Loucy (cell line): ENCODE results near the gene LSM3.

ENCODE experiments used
- H2AFZ ChIP-seq: fragments of 200-600 bp; sonication (generic); 2 replicates; pipeline ENCODE4 v1.6.0; 2016; ENCODE audit warnings: antibody characterized with exemption, mild to moderate bottlenecking, low read length, moderate library complexity
- H3F3A ChIP-seq: fragments of 200-600 bp; 2 replicates; pipeline ENCODE4 v1.6.0; 2016; ENCODE audit warnings: antibody characterized with exemption, low read depth, mild to moderate bottlenecking
- H3K27me3 ChIP-seq: fragments of 200-600 bp; sonication (generic); 2 replicates; pipeline ENCODE4 v1.6.1; 2014; ENCODE audit warnings: low read length, mild to moderate bottlenecking; ENCODE audit not compliant: insufficient read depth, poor library complexity, severe bottlenecking
- H3K36me3 ChIP-seq: fragments of 200-600 bp; sonication (generic); 2 replicates; pipeline ENCODE4 v1.6.1; 2016; ENCODE audit warnings: low read length; ENCODE audit not compliant: insufficient read depth
- H3K4me1 ChIP-seq: fragments of 200-600 bp; sonication (generic); 2 replicates; pipeline ENCODE4 v1.5.1; 2014; ENCODE audit warnings: low read length, mild to moderate bottlenecking; ENCODE audit not compliant: insufficient read depth, poor library complexity, severe bottlenecking
- H3K4me2 ChIP-seq: fragments of 200-600 bp; sonication (generic); 2 replicates; pipeline ENCODE4 v1.6.0; 2014; ENCODE audit warnings: antibody characterized with exemption, low read length, low read depth, mild to moderate bottlenecking; ENCODE audit not compliant: poor library complexity, severe bottlenecking
- H3K4me3 ChIP-seq: fragments of 200-600 bp; sonication (generic); 2 replicates; pipeline ENCODE4 v1.5.1; 2014; ENCODE audit warnings: low read length, mild to moderate bottlenecking, mixed read lengths; ENCODE audit not compliant: poor library complexity, severe bottlenecking
- H3K79me2 ChIP-seq: fragments of 200-600 bp; sonication (generic); 2 replicates; pipeline ENCODE4 v1.6.1; 2014; ENCODE audit warnings: low read length; ENCODE audit not compliant: insufficient read depth
- H3K9ac ChIP-seq: fragments of 200-600 bp; sonication (generic); 2 replicates; pipeline ENCODE4 v1.6.0; 2014; ENCODE audit warnings: mild to moderate bottlenecking, low read depth, low read length, moderate library complexity; ENCODE audit not compliant: poor library complexity, severe bottlenecking
- H3K9me2 ChIP-seq: fragments of 200-600 bp; sonication (generic); replicated peaks from 2 replicates; pipeline ENCODE4 v1.6.1; 2016; ENCODE audit warnings: low read depth, low read length, mixed read lengths
- H3K9me3 ChIP-seq: fragments of 200-600 bp; sonication (generic); 2 replicates; pipeline ENCODE4 v1.6.1; 2014; ENCODE audit warnings: mild to moderate bottlenecking, antibody characterized with exemption, low read length, low read depth; ENCODE audit not compliant: insufficient read depth
- H4K20me1 ChIP-seq: fragments of 200-600 bp; sonication (generic); 2 replicates; pipeline ENCODE4 v1.6.0; 2014; ENCODE audit warnings: antibody characterized with exemption, low read length, mild to moderate bottlenecking; ENCODE audit not compliant: insufficient read depth, poor library complexity, severe bottlenecking
- EZH2phosphoT487 ChIP-seq: fragments of 200-600 bp; IDR thresholded peaks from 2 replicates; pipeline ENCODE4 v1.6.1; 2018; ENCODE audit warnings: antibody characterized with exemption, mild to moderate bottlenecking, moderate library complexity, borderline replicate concordance
- TF ChIP-seq, protein P1 (sequence below): fragments of 200-600 bp; sonication (generic); conservative IDR thresholded peaks from 2 replicates; pipeline ENCODE4 v1.5.1; 2014; ENCODE audit warnings: mild to moderate bottlenecking, antibody characterized with exemption, low read length

LSM3 gene

DNA sequence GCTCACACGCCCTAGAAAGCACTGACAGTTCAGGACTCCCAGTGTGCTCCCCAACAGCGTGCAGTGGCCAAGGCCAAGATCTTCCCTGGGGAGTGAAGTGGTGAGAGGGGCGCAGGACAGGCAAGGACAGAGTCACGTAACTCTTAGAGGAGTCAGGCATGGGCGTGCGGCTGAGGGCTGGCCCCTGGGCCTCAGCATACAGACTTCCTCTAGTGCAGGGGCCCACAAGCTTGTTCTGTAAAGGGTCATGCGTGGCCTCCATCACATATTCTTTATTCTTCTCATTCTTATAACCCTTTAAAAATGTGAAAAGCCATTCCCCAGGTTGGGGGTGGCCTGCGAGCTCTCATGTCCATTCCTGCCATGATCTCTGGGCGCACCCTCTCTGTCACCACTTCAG lies 28.5 kb upstream of the LSM3 start:
- H3K9me3 ChIP-seq: no peaks in the 10 kb centered on the region
- no peak overlapping the region for H2AFZ ChIP-seq
- H3K4me2 ChIP-seq: no peak overlapping the region
- H3K36me3 ChIP-seq: peaks cover 5% of the 10 kb centered on the region; the same call in 1 of the 2 replicates
- no peaks in the 10 kb centered on the region for H3K9me2 ChIP-seq
- H3K9ac ChIP-seq: no peak overlapping the region
- TF ChIP-seq, protein P1, sequence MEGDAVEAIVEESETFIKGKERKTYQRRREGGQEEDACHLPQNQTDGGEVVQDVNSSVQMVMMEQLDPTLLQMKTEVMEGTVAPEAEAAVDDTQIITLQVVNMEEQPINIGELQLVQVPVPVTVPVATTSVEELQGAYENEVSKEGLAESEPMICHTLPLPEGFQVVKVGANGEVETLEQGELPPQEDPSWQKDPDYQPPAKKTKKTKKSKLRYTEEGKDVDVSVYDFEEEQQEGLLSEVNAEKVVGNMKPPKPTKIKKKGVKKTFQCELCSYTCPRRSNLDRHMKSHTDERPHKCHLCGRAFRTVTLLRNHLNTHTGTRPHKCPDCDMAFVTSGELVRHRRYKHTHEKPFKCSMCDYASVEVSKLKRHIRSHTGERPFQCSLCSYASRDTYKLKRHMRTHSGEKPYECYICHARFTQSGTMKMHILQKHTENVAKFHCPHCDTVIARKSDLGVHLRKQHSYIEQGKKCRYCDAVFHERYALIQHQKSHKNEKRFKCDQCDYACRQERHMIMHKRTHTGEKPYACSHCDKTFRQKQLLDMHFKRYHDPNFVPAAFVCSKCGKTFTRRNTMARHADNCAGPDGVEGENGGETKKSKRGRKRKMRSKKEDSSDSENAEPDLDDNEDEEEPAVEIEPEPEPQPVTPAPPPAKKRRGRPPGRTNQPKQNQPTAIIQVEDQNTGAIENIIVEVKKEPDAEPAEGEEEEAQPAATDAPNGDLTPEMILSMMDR: no peak
- TF ChIP-seq EZH2phosphoT487: no peak
- H3K4me1 ChIP-seq: no peaks in the 10 kb centered on the region
- H4K20me1 ChIP-seq: peaks cover under 1% of the 10 kb centered on the region
- no peaks in the 10 kb centered on the region for H3F3A ChIP-seq
- no peak overlapping the region for H3K4me3 ChIP-seq
- H3K79me2 ChIP-seq: no peaks in the 10 kb centered on the region
- no peaks in the 10 kb centered on the region for H3K27me3 ChIP-seq

DNA sequence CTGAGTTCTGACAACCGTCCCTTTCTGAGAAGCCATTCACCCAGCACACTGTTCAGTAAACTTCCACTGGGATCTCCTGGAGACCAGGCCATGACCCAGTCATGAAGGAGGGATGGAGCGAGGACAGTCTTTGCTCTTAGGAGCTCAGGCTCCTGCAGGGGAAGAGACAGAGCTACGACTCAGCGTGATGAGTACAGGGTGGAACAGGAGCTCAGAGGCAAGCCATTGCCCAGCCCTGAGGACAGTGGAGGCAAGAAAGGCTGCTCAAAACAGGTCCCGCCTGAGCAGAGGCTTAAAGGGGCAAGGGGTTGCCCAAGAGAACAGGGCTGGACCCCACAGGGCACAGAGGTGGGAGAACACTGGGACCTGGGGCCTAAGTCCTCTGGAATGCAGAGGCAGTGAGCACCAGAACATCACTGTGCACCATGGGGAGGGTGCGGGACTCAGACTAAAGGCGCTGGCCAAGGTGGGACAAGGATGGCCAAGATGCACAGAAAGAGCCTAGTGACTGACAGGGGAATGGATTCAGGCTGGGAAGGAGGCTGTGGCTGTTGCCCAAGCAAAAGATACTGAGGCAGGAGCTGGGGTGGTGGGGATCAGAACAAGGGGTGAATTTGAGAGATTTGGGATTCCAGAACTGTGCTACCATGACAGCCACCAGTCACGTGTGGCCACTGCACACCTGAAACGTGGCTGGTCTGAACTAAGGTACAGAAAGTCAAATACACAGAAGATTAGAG lies 28.0 kb upstream of the LSM3 start:
- no peaks in the 10 kb centered on the region for H3K4me1 ChIP-seq
- no peaks in the 10 kb centered on the region for H4K20me1 ChIP-seq
- H3K36me3 ChIP-seq: peaks cover 5% of the 10 kb centered on the region; the same call in 1 of the 2 replicates

DNA sequence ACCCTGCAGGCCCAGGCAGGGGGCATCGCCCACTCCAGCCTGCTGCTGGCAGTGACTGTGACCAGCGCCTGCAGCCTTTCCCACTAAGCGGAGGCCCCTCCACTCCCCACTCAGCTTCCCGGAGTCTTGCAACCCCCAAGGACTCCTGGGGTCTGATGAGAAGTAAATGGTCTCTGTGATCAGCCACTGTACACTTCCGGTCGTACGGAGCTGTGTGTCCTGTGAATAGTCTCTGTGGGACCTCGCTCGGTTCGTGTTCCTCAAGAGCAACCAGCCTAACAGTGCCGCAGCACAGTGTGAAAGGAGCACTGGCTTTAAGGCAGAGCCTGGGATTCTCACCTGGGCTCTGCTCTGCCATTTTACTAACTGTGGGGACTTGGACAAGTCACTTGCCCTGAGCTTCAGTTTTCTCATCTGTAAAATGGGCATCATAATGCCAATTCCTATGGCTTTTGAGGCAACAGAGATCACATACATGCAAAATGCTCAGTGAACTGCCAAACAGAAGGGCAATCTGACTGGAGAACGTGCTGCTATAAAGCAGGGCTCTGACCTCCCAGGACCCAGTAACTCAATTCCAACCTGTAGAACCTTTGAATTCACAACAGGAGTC lies 27.0 kb upstream of the LSM3 start:
- no peak overlapping the region for H3K9ac ChIP-seq
- no peaks in the 10 kb centered on the region for H3F3A ChIP-seq
- TF ChIP-seq EZH2phosphoT487: no peak
- TF ChIP-seq, protein P1: no peak
- H3K4me1 ChIP-seq: no peaks in the 10 kb centered on the region
- H3K36me3 ChIP-seq: peaks cover 4% of the 10 kb centered on the region; the same call in 1 of the 2 replicates
- no peaks in the 10 kb centered on the region for H3K79me2 ChIP-seq
- no peak overlapping the region for H3K4me2 ChIP-seq
- H3K9me3 ChIP-seq: no peaks in the 10 kb centered on the region
- no peaks in the 10 kb centered on the region for H3K27me3 ChIP-seq
- no peaks in the 10 kb centered on the region for H4K20me1 ChIP-seq
- H3K4me3 ChIP-seq: no peak overlapping the region
- no peaks in the 10 kb centered on the region for H3K9me2 ChIP-seq
- no peak overlapping the region for H2AFZ ChIP-seq

More for the DNA sequence above, 28.0 kb upstream of the LSM3 start:
- Histone ChIP-seq H3K27me3 (no peaks in the 10 kb centered on the region), H2AFZ (no peak overlapping the region), H3K9me2 (no peaks in the 10 kb centered on the region), H3K9ac (no peak overlapping the region), H3K79me2 (no peaks in the 10 kb centered on the region), H3F3A (no peaks in the 10 kb centered on the region), H3K4me3 (no peak overlapping the region), H3K9me3 (no peaks in the 10 kb centered on the region), H3K4me2 (no peak overlapping the region)
- TF ChIP-seq, protein P1: no peak
- no peak for TF ChIP-seq EZH2phosphoT487
